GM23338 (cell line): Measurements from ENCODE around the gene SMIM14.

Experiments used
- EZH2phosphoT487 ChIP-seq: fragments of 200-600 bp; sonication (generic); IDR thresholded peaks from one replicate; pipeline ENCODE4 v1.8.1; 2018; ENCODE audit warnings: antibody characterized with exemption; ENCODE audit not compliant: unreplicated experiment
- NANOG ChIP-seq: IDR thresholded peaks from 2 replicates; pipeline ENCODE4 v1.6.1; 2016; ENCODE audit warnings: antibody characterized with exemption, borderline replicate concordance
- TF ChIP-seq, protein P1 (sequence below), 2 experiments: fragments of 200-600 bp in 1 of 2; sonication (generic) in 1 of 2; conservative IDR thresholded peaks; 2 replicates each; pipeline versions ENCODE4 v1.5.1 to v1.6.1; 2016 to 2017; ENCODE audit warnings: antibody characterized with exemption in 2 of 2, low read depth in 2 of 2, mild to moderate bottlenecking in 2 of 2, moderate library complexity in 1 of 2

DNA sequence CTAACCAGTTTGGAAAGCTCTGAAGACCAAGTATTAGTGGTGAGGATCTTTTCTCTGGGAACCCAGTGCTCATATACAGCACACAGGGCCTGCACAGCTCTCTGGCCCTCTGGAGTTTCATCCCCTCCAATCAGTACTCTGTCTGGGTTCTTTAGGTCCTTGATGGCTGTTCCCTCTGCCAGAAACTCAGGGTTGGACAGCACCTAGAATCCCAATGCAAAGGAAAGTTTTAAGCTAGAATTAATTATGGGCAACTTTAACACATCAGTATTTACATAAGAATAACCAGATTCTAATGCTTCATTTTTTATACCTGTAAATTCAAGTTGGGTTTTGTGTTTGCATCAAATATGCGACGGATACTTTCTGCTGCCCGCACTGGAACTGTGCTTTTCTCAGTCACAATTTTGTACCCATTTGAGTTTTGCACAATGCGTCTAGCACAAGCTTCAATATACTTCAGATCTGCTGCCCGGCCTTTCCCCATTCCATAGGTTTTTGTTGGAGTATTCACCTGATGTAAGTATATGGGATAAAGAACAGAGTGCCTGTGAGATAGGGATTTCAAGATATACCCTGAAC is 128.2 kb downstream of the SMIM14 start:
- TF ChIP-seq EZH2phosphoT487 (no peak), NANOG (no peak)
- TF ChIP-seq, protein P1, sequence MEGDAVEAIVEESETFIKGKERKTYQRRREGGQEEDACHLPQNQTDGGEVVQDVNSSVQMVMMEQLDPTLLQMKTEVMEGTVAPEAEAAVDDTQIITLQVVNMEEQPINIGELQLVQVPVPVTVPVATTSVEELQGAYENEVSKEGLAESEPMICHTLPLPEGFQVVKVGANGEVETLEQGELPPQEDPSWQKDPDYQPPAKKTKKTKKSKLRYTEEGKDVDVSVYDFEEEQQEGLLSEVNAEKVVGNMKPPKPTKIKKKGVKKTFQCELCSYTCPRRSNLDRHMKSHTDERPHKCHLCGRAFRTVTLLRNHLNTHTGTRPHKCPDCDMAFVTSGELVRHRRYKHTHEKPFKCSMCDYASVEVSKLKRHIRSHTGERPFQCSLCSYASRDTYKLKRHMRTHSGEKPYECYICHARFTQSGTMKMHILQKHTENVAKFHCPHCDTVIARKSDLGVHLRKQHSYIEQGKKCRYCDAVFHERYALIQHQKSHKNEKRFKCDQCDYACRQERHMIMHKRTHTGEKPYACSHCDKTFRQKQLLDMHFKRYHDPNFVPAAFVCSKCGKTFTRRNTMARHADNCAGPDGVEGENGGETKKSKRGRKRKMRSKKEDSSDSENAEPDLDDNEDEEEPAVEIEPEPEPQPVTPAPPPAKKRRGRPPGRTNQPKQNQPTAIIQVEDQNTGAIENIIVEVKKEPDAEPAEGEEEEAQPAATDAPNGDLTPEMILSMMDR (conservative IDR thresholded peaks at IDR 0.05; ENCODE audit: low read depth in 2 of 2), result no peak
